Ovary (tissue), 3 donors: Measurements from ENCODE around the gene FBXO48.
"Not testable (repeated sequence)": the region's sequence is repeated elsewhere in the genome, so short reads cannot be mapped to it uniquely, and the experiment has no call there.

Experiments used
- CTCF ChIP-seq, 3 donors: fragments of 450-650 bp in 2 of 3; fragments of 200-600 bp in 1 of 3; IDR thresholded peaks; one replicate each; pipeline versions ENCODE4 v1.5.1 to v1.8.0; 2016 to 2022; ENCODE audit warnings: antibody characterized with exemption in 3 of 3, mild to moderate bottlenecking in 1 of 3
- POLR2A ChIP-seq: fragments of 450-650 bp; IDR thresholded peaks from one replicate; pipeline ENCODE4 v1.6.1; 2017; ENCODE audit warnings: antibody characterized with exemption, mild to moderate bottlenecking, moderate library complexity
- donor health status: DM: no; HTN: no; CAD: no.

GRCh38 chr2:68446425-68446824 is 20.7 kb downstream of the FBXO48 start:
- TF ChIP-seq POLR2A; CTCF (IDR thresholded peaks at IDR 0.05): not testable (repeated sequence)
